Kidney epithelial cell (primary cell): Measurements from ENCODE around the gene ARHGAP8. TPM values are rescaled to one million over a fixed set of nuclear protein-coding genes. Genes with fewer than 3 reads are reported as not detected.

Experiments used
- DNase-seq: peaks from one replicate; pipeline ENCODE4 v3.0.0-alpha.2; 2010; ENCODE audit warnings: low read depth
- H3K27me3 ChIP-seq: 2 replicates; pipeline ENCODE4 v1.6.0; 2011; ENCODE audit warnings: low read length; ENCODE audit not compliant: control insufficient read depth, insufficient read depth
- H3K36me3 ChIP-seq: 2 replicates; pipeline ENCODE4 v1.5.1; 2011; ENCODE audit warnings: low read length; ENCODE audit not compliant: control insufficient read depth, insufficient read depth
- H3K4me3 ChIP-seq: 2 replicates; pipeline ENCODE4 v1.5.1; 2011; ENCODE audit warnings: low read depth, mild to moderate bottlenecking, control low read depth, low read length
- CTCF ChIP-seq: IDR thresholded peaks from 2 replicates; pipeline ENCODE4 v1.5.1; 2011; ENCODE audit warnings: mild to moderate bottlenecking, moderate library complexity, low read length, control low read depth, inconsistent platforms; ENCODE audit not compliant: insufficient read depth, poor library complexity, severe bottlenecking
- total RNA-seq: library from RNA; depleted of rRNA; stranded (reverse); fragments of >200 nt; gene quantifications from 2 replicates; pipeline ENCODE4 v1.2.3, GENCODE V29; 2015

The ARHGAP8 gene
- total RNA-seq, 1 donor from 2014 or later, result 22.9 TPM

- TF ChIP-seq CTCF, result no peak
- Histone ChIP-seq H3K27me3 (peaks cover 3% of the 10 kb centered on the region), H3K4me3 (no peak overlapping the region), H3K36me3 (no peaks in the 10 kb centered on the region)
- DNase-seq, result no peak
Measured at GRCh38 chr22:44734278-44734677, 18.1 kb upstream of the ARHGAP8 start.

- no peak for DNase-seq
- Histone ChIP-seq H3K4me3 (no peak overlapping the region), H3K27me3 (peaks cover 3% of the 10 kb centered on the region), H3K36me3 (no peaks in the 10 kb centered on the region)
- no peak for TF ChIP-seq CTCF
Measured at GRCh38 chr22:44734801-44735517, 17.4 kb upstream of the ARHGAP8 start.

GRCh38 chr22:44735518-44736428, 16.6 kb upstream of the ARHGAP8 start:
- Histone ChIP-seq H3K36me3 (no peaks in the 10 kb centered on the region), H3K4me3 (no peak overlapping the region), H3K27me3 (peaks cover 3% of the 10 kb centered on the region)
- no peak for DNase-seq
- peak; percentile 96 for TF ChIP-seq CTCF

- TF ChIP-seq CTCF, result no peak
- no peaks in the 10 kb centered on the region for H3K36me3 ChIP-seq
- H3K4me3 ChIP-seq, result no peak overlapping the region
- H3K27me3 ChIP-seq, result peaks cover 3% of the 10 kb centered on the region
- DNase-seq, result no peak
Measured at GRCh38 chr22:44736581-44737405, 15.6 kb upstream of the ARHGAP8 start.

- no peak for DNase-seq
Measured at GRCh38 chr22:44737406-44738346, 14.7 kb upstream of the ARHGAP8 start.

More at GRCh38 chr22:44737406-44738346, 14.7 kb upstream of the ARHGAP8 start:
- Histone ChIP-seq H3K27me3 (peaks cover 3% of the 10 kb centered on the region), H3K4me3 (no peak overlapping the region), H3K36me3 (no peaks in the 10 kb centered on the region)
- TF ChIP-seq CTCF, result no peak
